GM18519 (cell line): Measurements from ENCODE around the gene ABHD14A.
A peak's percentile ranks its signal among the peaks of the same experiment; 100 is the strongest.
"Not testable (repeated sequence)": the region's sequence is repeated elsewhere in the genome, so short reads cannot be mapped to it uniquely, and the experiment has no call there.

ENCODE experiments used
- ATAC-seq: cut with Tn5 transposase; IDR thresholded peaks from one replicate; pipeline ENCODE4 v1.9.1; 2021; ENCODE audit warnings: mild to moderate bottlenecking, moderate library complexity; ENCODE audit not compliant: unreplicated experiment, low FRiP score

The ABHD14A gene

GRCh38 chr3:51990501-51990971 is 15.7 kb downstream of the ABHD14A start:
- not testable (repeated sequence) for ATAC-seq

DNA sequence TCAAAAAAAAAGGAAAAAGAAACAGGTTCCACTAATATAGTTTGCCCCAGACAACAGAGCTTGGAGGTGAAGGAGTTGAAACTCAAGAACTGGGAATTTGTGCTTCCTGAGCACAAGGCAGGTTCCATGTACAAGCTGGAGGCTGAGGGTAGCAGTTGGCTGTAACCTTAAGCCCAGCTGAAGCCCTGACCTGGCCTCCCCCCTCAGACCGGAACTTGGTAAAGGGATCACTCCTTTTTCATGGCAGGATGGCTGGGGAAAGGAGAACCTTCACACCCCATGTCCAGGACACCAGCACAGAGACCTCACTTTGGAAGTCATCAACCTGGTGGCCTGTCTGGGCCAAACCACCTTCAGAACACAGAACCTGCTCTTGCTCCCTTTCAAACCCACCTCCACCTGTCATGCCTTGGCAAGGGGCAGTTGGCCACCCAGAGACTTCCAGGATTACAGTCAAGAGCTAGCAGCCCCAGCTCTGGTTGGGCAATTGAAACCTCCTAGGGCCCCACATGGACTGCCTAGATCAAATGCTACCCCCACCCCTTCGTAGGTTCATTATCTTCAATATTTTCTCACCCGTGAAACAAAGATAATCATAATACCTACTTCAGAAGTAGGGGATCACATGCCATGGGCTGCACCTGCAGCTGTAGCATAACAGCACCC is 17.3 kb downstream of the ABHD14A start:
- ATAC-seq: no peak

DNA sequence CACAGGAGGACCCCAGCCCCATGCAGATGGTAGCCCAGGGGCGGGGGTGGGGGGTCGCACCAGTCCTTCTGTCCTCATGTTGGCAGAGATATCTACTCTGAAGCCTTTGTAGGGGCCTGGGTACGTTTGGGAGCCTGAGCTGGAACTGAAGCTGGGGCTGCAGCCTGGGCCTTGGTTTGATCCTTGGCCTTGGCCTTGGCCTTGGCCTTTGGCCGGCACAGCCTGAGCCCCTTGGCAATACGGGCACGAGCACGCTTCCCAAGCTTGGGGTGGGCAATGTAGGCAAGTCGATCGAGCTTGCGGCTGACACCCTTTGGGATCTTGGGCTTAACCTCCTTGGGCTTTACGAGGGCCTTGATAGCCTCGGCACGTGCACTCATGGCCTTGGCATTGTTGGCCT is 18.8 kb downstream of the ABHD14A start:
- ATAC-seq: not testable (repeated sequence)

GRCh38 chr3:51994530-51994929 is 19.7 kb downstream of the ABHD14A start:
- ATAC-seq: no peak

GRCh38 chr3:51995346-51996163 is 20.7 kb downstream of the ABHD14A start, which contains the start of gene RPL29:
TSS of gene RPL29 (minus strand) at chr3:51995895. CDS start at chr3:51995461, 434 bp downstream.
- peak; percentile 59 for ATAC-seq

GRCh38 chr3:51997172-51997571 is 22.3 kb downstream of the ABHD14A start:
- ATAC-seq: no peak

GRCh38 chr3:51997935-51998596 is 23.2 kb downstream of the ABHD14A start:
- no peak for ATAC-seq

GRCh38 chr3:51998774-51999173 is 23.9 kb downstream of the ABHD14A start:
- no peak for ATAC-seq

DNA sequence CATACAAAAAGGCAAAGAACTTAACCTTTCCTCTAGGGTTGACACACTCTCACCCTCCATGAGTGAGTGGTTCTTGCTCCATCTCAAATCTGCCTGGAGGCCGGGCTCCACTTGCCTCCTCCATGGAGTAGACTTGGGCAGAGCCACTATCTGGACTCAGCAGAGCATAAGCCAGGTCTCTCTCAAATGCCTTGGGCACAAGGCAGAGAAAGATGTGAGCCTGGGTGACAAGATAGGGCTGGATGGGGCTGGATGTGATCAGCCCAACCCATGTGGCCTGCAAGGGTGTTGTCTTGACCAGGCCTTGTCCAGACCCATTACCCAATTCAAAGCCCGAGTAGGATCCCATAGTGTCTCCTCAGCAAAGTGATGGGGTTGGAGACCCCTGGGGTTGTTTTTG is 25.0 kb downstream of the ABHD14A start:
- no peak for ATAC-seq

GRCh38 chr3:52001443-52001974 is 26.6 kb downstream of the ABHD14A start:
- no peak for ATAC-seq

DNA sequence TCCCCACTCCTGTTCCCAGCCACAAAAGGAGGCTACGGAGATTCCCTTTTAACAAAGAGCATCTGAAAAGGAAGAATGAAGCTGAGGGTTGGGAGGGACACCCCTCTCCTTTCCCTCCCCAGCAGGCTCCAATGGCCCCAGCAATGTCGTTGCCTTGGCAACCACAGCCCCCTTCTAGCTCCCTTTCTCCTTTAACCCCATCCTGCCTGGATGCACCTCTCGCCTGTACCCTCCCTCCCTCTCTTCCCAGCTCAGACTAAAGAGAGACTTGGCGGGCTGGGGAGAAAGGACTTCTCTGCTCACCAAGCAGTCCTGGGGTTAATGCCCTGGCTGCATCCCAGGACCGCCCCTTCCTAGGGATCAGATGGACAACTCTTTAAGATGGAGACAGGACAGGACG is 27.9 kb downstream of the ABHD14A start:
- no peak for ATAC-seq

- ATAC-seq: no peak
Observed at GRCh38 chr3:52004163-52004787, 29.4 kb downstream of the ABHD14A start.

DNA sequence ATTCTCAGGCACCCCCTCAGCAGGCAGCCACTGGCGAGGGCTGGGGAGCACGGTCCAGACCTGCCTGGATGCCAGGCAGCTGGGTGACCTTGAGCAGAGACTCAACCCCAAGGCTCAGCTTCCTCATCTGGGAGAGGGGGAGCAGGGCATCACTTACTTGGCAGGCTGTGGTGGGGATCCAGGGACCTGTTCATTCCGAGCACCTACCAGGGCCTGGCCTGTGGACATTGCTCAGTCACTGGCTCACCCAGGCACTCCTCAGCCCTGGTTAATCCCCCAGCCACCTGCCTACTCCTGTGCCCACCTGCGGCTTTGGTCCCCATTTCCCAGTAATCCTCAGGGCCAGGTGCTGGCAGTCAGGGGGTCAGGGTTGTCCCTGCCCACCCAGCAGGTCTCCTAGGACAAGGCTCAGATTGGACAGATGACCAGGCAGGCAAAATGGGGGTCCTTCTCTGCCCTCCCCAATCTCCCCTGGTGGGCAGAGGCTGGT is 30.1 kb downstream of the ABHD14A start:
- ATAC-seq: no peak

DNA sequence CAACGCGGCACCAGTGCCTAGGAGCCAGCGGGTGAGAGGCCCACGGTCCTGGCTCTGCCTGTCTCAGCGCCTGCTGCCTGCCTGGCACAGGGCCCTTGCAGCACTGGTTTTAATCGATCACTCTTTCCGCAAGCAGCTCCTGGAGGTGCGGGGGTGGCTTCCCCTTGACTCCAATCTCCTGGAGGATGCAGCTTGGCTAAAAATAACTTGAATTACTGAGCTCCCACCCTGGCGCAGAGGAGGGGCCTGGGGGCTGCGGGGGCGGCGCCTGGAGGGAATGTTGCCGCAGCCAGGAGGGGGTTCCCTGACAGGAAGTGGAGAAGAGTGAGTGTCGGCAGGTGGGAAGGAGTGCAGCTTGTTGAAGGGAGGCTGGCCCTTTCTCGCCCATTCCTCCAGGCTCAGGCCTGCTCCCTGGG is 30.7 kb downstream of the ABHD14A start:
- no peak for ATAC-seq

GRCh38 chr3:52006017-52006819 is 31.4 kb downstream of the ABHD14A start:
- no peak for ATAC-seq

- ATAC-seq: no peak
Observed at GRCh38 chr3:52006820-52007133, 31.9 kb downstream of the ABHD14A start.

DNA sequence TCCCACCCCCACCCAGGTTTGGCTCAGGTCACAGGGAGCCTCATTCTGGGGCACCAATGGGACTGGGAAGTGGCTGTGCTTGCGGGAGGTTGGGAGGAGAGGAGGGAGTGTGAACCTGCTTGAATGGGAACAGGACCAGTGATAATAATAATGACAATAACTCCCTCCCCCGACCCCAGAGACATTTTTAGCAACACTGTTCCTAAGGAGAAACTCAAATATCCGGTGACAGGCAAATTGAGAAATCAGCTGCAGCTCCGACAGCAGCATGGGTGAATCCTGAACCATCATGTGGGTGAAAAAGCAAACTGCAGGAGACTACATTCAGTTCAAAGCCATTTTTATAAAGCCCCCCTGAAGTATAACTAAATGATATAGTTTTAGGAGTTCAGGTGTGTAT is 32.4 kb downstream of the ABHD14A start:
- no peak for ATAC-seq

GRCh38 chr3:52010431-52010830 is 35.6 kb downstream of the ABHD14A start:
- no peak for ATAC-seq

- ATAC-seq: no peak
Observed at GRCh38 chr3:52012699-52013098, 37.8 kb downstream of the ABHD14A start.
